Stimulated activated CD8-positive, alpha-beta memory T cell treated with anti-CD3 and anti-CD28 coated beads, Interleukin-7, amount 100 ng/mL, for 1 hour (primary cell): ENCODE measurements around the gene RAP1GDS1.
"Not testable (repeated sequence)": the region's sequence is repeated elsewhere in the genome, so short reads cannot be mapped to it uniquely, and the experiment has no call there.

ENCODE experiments used
- DNase-seq, 2 donors: peaks; one replicate each; pipeline ENCODE4 v3.0.0-alpha.2; 2020; ENCODE audit warnings: low read depth in 2 of 2

Gene RAP1GDS1

DNA sequence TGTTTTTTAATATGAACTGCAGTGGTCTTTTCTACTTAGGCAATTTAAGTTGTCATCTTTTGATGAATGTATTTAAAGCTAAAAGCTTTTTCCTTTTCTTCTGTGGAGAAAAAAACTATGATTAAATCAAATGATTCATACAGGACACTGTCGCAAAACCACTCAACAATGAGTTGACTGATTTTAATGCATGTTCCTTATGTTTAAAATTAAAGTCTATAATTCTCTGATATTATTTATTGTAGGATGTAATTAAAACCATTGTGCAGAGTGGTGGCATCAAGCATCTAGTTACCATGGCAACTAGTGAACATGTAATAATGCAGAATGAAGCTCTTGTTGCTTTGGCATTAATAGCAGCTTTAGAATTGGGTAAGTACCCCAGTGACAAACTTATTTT is 172.5 kb downstream of the RAP1GDS1 start:
- DNase-seq = no peak

DNA sequence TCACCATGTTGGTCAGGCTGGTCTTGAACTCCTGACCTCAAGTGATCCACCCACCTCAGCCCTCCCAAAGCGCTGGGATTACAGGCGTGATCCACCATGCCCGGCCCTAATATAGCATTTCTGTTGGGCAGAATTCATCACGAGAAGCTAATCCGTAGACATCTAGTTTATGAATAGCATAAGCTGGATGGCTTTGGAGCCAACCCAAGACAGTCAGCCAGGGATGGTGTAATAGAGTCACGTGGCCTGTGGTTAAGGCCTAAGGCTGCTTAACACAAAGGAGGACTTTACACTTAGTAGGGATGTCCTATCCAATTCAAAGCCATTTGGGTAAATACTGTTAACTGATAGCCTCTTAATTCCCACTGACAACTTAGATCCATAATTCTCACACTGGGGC is 173.6 kb downstream of the RAP1GDS1 start:
- DNase-seq = no peak

DNA sequence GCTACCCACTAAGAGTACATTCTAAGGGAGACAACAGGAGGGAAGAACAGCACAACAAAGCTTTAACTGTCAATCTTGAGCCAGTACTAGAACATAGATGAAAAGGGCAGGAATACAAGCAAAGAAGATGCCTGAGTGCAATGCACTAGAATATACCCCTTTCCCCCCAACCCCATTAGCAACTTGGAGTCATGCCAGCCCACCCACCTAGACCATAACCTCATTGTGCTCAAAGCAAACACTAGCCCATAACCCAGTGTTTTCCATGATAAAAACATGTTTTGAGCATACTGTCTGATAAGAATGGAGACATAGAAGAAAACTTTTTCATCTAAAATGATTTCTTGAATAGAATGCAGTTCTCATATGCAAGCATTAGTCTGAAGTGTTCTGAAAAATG is 183.2 kb downstream of the RAP1GDS1 start:
- no peak for DNase-seq

DNA sequence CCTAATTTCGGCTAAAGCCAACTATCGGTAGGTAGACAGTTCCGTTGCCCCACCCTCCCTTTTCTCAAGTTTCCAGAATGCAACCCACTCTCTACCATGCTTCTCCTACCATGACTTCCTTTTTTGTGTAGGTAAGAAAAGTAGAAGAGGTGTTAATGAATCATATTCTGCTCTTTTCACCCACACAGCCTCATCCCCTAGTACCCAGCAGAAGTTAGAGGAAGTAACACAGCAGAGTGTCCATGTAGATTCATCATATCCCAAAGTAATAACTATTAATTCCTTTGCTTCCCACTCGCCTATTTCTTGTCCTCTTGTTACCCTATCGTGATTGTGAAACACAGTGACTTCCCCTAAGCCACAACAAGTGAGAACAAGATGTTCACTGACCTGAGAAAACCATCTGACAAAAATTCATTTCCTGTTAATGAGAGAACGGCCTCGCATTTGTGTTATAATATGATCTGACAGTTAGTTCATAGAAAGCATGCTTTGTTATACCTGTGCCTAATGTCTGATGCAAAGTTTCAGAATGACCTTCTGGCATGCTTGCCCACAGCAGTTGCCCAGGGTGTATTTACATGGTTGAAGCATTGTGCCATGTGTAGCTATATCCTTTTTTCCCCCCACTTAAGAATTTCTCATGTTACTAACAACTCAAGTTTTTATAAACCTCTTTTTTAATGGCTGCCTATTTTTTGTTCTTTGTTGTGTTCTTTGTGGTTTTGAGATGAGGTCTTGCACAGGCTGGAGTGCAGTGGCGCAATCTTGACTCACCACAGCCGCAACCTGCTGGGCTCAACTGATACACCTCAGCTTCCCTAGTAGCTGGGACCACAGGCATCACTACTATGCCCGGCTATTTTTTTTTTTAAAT is 185.6 kb downstream of the RAP1GDS1 start:
- no peak for DNase-seq

DNA sequence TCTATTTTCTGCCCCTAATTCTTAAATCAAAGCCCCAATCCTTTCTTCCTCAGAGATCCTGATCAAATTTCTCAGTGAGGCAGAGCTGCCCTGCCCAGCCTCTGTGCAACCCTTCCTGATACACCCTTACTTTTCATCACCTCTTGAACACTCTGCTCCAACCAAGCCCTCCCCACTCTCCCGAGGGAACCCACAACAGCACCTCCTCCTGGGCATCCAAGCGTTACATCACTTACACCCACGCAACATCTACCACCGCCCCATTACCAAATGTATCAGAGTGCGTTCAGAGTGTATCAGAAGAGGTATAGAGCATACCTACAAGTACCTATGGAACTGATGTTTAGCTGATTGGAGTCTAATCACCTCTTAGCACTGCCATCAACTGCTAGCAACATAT is 186.5 kb downstream of the RAP1GDS1 start:
- no peak for DNase-seq

DNA sequence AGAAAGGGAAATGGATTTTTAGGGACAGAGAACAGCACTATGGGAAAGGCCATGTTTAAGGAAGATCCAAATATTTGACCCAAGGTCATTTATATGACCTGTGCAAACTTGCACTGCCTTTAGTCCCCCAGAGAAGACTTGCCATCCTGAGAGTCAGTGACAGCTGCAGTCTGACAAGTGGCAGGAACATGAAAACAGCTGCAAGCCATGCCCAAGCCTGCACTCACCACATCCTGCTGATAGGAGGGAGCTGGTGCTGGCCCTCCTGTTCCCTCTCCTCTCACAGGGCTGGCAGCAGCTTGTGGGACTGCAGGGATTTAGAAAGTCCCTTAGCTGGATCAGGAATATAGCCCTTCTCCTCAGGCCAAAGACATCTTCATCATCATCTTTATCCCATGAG is 187.7 kb downstream of the RAP1GDS1 start:
- no peak for DNase-seq

DNA sequence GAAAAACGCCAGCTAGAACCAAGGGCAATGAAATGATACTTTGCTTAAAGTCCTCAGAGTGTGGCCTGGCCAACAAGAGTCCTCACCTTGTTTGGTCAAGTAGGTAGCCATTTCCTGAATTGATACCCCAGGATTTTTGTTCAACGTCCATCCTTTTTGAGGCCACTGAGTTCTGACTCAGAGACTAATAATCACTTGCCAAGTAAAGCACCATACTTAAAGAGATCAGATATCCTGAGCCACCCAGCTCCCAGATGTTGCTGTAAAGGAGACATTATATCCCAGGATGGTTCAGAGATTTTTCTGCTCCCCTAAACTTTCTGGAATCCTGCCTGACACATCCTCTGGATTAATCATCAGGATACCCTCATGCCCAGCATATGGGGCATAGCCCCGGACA is 190.9 kb downstream of the RAP1GDS1 start:
- no peak for DNase-seq

DNA sequence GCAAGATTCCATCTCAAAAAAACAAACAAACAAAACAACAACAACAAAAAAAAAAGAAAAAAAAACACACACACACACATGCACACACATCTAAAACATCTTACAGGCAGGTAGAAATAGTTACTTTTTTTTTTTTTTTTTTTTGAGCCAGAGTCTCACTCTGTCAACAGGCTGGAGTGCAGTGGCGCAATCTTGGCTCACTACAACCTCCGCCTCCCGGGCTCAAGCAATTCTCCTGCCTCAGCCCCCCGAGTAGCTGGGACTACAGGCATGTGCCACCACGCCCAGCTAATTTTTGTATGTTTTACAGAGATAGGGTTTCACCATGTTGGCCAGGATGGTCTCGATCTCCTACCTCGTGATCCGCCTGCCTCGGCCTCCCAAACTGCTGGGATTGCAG is 196.2 kb downstream of the RAP1GDS1 start:
- not testable (repeated sequence) for DNase-seq

DNA sequence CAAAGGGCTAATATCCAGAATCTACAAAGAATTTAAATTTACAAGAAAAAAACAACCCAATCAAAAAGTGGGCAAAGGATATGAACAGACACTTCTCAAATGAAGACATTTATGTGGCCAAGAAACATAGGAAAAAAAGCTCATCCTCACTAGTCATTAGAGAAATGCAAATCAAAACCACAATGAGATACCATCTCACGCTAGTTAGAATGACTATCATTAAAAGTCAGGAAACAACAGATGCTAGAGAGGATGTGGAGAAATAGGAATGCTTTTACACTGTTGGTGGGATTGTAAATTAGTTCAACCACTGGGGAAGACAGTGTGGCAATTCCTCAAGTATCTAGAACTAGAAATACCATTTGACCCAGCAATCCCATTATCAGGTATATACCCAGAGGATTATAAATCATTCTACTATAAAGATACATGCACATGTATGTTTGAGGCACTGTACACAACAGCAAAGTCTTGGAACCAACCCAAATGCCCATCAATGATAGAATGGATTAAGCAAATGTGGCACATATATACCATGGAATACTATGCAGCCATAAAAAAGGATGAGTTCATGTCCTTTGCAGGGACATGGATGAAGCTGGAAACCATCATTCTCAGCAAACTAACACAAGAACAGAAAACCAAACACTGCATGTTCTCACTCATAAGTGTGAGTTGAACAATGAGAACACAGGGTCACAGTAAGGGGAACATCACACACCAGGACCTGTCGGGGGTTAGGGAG is 200.1 kb downstream of the RAP1GDS1 start:
- DNase-seq = not testable (repeated sequence)

DNA sequence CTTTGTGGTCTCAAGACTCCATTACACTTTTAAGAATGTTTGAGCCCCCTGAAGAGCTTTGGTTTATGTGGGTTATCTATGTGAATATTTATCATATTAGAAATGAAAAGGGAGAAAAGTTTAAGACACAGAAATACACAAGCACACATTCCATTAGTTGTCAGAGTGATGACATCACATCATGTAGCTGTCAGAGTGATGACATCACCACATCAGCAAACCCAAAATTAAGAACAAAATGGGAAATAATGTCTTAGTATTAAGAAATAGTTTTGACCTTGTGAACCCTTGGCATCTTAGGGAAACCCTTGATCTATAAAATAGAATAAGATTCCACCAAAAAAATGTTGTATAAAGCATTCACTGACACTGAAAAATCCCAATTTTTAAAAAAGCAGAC is 201.3 kb downstream of the RAP1GDS1 start:
- no peak for DNase-seq

DNA sequence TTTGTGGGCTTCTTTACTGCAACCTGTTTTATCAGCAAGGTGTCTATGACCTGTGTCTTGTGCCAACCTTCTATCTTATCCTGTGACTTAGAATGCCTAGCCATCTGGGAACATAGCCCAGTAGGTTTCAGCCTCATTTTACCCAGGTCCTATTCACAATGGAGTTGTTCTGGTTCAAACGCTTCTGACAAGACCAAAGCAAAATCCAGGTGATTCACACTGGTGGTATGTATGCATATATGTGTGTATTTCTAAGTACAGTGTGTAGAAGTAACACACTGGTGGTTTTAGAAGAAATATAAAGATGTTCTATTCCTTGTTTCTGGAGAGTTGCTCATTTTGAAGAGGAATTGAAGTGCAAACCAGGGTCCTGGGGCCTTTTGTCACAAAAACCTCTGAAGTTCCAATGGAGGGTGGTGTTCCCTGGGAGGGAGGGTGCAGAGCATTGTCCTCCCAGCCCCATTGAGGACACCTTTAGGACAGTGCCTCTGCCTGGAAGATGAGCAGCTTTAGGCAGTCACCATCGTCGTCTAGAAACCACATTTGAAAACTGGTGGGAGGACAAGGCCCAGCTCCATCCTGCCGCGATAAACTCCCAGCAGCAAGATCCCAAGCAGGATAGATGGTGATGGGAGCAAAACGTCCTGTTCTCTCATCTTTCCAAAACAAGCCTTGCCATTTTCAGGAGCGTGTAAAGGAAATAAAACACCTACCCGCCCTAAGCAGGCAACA is 205.8 kb downstream of the RAP1GDS1 start:
- no peak for DNase-seq

DNA sequence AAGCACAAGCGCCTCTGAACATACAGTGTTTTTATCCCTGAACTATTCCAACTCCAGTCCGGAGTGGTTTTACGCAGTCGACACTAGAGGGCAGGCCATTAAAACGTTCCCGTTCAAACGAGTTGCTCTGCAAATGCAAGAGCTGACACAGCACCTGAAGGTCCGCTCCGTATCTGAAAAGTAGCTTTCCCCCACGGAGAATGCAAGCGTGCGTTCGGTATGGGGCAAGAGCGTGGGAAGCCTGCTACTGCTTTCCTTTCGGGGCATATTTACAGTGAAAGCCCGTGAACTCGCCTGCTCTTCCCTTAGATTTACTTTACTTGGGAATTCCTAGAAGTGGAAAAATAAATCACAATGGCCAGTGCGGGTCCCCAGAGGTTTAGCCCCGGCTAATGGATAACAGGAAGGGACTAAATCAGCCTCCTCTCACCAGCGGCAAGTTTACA is 206.5 kb downstream of the RAP1GDS1 start:
- peak; percentile 32 to 50 for DNase-seq

DNA sequence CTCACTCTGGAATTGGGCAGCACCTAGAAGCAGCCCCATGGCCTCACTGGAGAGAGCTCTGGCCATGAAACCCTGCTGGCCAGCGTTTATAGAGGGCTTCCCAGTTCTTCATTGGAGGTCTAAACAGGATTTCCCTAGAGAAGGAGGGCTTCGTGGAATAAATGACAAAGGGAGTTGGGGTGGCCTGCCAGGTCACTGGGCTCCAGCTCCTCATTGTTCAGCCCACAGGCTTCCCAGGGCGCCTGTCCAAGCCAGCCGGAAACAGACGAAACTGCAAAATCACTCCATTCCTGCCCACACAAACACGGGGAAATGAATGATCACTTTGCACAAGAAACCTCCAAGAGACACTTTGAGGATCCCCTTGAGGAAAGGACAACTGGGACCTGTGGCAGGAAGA is 207.5 kb downstream of the RAP1GDS1 start:
- DNase-seq = no peak

DNA sequence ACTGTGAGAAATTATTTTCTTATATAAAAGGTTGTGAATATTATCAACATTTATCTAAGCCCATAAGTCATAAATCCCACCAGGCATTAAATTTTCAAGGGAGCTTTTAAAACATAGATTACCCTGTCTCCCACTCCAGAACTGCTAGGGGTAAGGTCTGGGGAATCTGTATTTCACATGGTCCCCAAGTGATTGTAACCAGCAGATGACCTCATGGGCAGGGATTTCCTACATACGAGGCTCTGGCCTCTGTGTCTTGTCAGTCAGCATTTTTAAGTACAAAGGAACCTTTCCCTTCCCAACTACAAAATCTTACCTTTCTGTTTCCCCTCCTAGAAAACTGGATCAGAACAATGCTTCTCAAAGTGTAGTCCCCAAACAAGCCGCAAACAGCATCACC is 208.6 kb downstream of the RAP1GDS1 start:
- no peak for DNase-seq

DNA sequence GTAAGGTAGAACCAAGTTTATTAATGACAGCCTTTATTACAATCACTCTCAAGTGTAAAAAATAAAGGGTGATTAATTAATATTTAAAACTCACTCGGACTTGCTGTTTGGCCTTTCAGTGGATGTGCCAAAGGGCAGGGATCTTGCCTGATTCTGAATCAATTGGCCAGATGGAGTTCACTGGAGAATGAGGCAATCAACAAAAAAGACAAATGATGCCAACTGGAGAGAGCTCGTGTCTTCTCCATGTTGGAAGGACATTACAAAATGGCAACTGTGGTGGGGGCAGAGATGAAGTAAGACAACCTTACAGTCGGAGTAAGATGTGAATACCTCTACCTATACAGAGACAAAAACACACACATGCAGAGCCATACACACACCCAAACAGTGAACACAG is 209.2 kb downstream of the RAP1GDS1 start:
- DNase-seq = no peak

DNA sequence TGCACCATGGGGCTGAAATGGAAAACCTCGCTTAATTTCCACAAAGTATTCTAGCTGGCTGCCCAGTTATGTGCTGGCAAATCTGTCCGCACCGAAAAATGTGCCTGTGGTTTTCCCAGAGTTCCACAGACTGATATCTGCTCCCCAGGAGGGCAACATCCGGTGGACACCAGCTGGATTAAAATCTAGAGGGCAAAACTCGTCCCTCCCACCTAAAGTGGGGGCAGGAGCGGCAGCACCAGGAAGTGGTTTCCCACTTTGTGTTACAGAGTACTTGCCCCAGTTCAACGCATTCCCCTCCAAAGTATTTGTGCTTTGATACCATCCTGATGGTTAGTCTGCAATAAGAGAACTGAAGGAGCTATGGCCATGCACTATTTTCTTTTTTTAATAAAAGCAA is 209.6 kb downstream of the RAP1GDS1 start:
- DNase-seq = no peak

DNA sequence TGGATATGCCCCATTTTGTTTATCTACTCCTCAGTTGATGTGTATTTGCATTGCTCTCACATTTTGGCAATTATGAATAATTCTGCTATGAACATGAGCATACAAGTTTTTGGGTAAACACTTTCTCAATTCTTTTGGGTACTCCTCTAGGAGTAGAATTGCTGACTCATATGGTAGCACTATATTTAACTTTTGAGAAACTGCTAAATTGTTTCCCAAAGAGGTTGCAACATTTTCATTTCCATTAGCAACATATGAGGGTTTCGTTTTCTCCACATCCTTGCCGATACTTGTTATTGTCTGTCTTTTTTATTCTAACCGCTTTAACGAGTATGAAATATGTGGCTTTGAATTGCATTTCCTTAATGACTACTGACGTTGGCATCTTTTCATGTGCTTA is 211.9 kb downstream of the RAP1GDS1 start:
- DNase-seq = no peak

DNA sequence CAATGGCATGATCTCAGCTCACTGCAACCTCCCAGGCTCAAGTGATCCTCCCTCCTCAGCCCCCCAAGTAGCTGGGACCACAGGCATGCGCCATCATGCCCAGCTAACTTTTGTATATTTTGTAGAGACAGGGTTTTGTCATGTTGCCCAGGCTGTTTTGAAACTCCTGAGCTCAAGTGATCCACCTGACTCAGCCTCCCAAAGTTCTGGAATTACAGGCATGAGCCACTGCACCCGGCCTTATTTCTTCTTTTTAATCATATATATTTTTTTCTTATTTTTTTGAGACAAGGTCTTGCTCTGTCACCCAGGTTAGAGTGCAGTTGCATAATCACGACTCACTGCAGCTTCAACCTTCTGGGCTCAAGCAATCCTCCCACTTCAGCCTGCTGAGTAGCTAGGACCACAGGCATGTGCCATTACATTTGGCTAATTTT is 213.2 kb downstream of the RAP1GDS1 start:
- DNase-seq = no peak

DNA sequence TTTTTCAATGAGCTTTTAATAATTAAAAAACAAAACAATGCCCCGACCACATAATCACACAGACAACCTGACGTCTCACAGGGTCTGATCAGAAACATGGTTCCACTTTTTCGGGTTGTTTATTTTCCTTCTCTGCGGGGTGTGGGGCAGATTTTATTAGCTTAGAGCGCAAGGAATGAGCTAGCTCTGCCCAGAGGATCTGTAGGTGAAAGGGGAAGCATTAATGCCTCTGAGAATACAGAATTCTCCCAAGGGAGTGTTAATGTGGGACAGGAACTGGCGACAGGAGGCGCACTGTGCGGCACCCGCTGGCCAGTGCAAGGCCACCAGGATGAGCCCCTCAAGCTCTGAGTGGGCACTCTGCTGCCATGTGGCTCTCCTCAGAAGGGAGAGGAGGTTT is 215.7 kb downstream of the RAP1GDS1 start:
- DNase-seq = no peak

DNA sequence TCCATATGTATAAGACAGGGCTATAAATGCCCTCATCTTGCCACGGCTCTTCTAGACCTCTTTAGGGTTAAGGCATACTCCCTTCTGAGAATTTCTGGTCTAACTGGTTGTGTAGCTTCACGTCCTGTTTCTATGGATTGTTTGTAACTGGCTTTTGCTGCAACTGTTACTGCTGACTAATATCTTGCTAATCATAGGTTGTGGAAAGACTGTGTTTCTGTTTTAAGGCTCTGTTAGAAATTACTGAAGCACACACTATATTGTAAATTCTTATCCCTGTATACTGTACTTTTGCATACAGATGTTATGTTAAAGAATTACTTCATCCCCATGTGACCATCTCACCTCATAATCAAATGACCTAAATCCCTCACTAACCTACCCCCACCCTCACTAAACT is 218.4 kb downstream of the RAP1GDS1 start:
- DNase-seq = not testable (repeated sequence)

DNA sequence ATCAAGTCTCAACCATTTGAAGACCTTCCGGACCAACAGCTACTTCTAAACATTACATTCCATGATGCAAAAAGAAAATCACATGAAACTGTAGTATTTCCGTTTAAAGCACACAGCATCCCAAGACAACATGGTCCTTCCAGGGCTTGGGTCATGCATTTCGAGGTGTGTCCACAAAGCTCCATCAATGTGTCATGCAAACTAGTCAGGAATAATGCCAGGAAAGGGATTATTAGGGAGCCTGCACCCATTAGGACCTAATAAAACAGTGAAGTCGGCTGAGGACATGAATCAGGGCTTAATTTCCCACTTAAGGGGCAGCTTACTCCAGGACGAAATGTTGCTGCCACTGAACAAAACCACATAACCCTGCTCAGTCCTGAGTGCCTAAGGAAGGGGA is 219.4 kb downstream of the RAP1GDS1 start:
- no peak for DNase-seq

DNA sequence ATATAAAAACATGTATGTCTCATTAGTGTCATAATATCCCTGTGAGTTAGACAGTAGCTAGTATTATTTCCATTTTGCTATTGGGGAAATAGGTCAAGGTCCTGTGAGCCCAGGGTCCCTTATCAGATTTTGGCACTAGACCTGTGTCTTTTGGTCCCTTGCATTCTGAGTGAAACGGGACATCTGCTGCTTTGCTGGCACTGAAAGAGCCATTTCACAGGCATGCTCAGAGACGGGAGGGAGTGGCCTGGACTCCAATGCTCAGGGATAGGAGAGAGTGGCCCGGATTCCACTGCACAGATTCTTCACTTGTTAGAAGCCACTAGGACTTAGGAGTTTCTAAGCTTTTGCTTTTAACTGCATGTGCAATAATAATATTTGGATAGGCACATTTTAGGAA is 220.0 kb downstream of the RAP1GDS1 start:
- no peak for DNase-seq

DNA sequence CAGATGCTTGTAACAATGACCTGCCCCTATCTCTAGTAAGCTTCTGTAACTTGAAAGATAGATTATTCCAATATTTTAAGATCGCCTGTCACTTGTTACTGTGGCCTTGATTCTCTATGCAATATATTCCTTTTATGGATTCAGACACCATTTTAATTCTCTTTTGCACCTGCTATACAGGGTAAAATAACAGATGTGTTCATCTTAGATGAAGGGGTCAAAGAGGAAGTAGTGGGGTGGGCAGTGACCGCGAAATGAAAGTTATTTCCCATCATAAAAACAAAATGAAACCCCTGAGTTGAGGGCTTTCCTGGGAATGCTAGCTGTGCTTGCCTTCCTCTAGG is 221.3 kb downstream of the RAP1GDS1 start:
- DNase-seq = no peak
